H1 (cell line): ENCODE measurements around the gene RHBDD2. TPM values are rescaled to one million over a fixed set of nuclear protein-coding genes. Genes with fewer than 3 reads are reported as not detected.

Experiments used
- CTCF ChIA-PET: fragments of 300-600 bp; sonication (Branson Sonifier 250); formaldehyde crosslinking; loops from one replicate; lab custom pipeline; 2021; ENCODE audit not compliant: partially characterized antibody; lab: Charles Lee
- POLR2A ChIA-PET: fragments of 300-600 bp; sonication (Branson Sonifier 250); formaldehyde crosslinking; loops from one replicate; lab custom pipeline; 2021; ENCODE audit warnings: inconsistent platforms; ENCODE audit not compliant: partially characterized antibody; lab: Charles Lee
- DNase-seq, 2 experiments: peaks; one replicate each; pipeline versions ENCODE4 v3.0.0 to v3.0.0-alpha.2; 2010 to 2022; ENCODE audit warnings: low spot score in 2 of 2, low read depth in 1 of 2, mixed read lengths in 1 of 2
- FAIRE-seq: peaks from 2 replicates; lab custom pipeline; 2011; peaks lifted over from hg19 to GRCh38; lab: Jason Lieb, UNC
- H2AFZ ChIP-seq: 2 replicates; pipeline ENCODE4 v1.8.1; 2012; ENCODE audit warnings: low read length, inconsistent platforms
- H2AK5ac ChIP-seq: 2 replicates; pipeline ENCODE4 v1.6.1; 2013; ENCODE audit warnings: low read depth, low read length
- H2BK120ac ChIP-seq: replicated peaks from 2 replicates; pipeline ENCODE3; 2013; ENCODE audit warnings: low read depth, low read length, inconsistent platforms
- H2BK12ac ChIP-seq: 2 replicates; pipeline ENCODE4 v1.6.1; 2013; ENCODE audit warnings: low read depth, low read length
- H2BK15ac ChIP-seq: 2 replicates; pipeline ENCODE4 v1.6.1; 2013; ENCODE audit warnings: low read length
- H2BK20ac ChIP-seq: 2 replicates; pipeline ENCODE4 v1.6.1; 2013; ENCODE audit warnings: low read length
- H2BK5ac ChIP-seq: 2 replicates; pipeline ENCODE4 v1.6.1; 2013; ENCODE audit warnings: low read depth, low read length
- H3K14ac ChIP-seq: 2 replicates; pipeline ENCODE4 v1.6.1; 2013; ENCODE audit warnings: inconsistent platforms; ENCODE audit not compliant: insufficient read length
- H3K18ac ChIP-seq: 2 replicates; pipeline ENCODE4 v1.6.1; 2013; ENCODE audit warnings: low read length; ENCODE audit errors: extremely low read depth
- H3K23ac ChIP-seq: 2 replicates; pipeline ENCODE4 v1.6.1; 2013; ENCODE audit warnings: inconsistent platforms; ENCODE audit not compliant: insufficient read length
- H3K23me2 ChIP-seq: 2 replicates; pipeline ENCODE4 v1.6.1; 2013; ENCODE audit warnings: low read depth, low read length
- H3K27ac ChIP-seq: 2 replicates; pipeline ENCODE4 v1.6.1; 2011; ENCODE audit warnings: low read depth, low read length, inconsistent platforms
- H3K27me3 ChIP-seq, 4 experiments: replicated peaks in 1 of 4; 1 replicate in 1 of 4; 2 replicates in 3 of 4; pipeline versions ENCODE4 v1.6.1 to v1.8.1; 2011 to 2013; ENCODE audit warnings: low read length in 3 of 4, mild to moderate bottlenecking in 3 of 4, inconsistent platforms in 2 of 4, mixed read lengths in 2 of 4, moderate library complexity in 1 of 4; ENCODE audit not compliant: control insufficient read depth in 3 of 4, insufficient read depth in 3 of 4; ENCODE audit errors: extremely low read depth in 1 of 4
- H3K36me3 ChIP-seq, 4 experiments: 2 replicates each; pipeline versions ENCODE4 v1.6.1 to v1.8.1; 2011 to 2013; ENCODE audit warnings: mild to moderate bottlenecking in 4 of 4, low read length in 3 of 4, moderate library complexity in 2 of 4, control low read depth in 1 of 4, inconsistent platforms in 1 of 4; ENCODE audit not compliant: insufficient read depth in 4 of 4, control insufficient read depth in 2 of 4
- H3K4ac ChIP-seq: replicated peaks from 2 replicates; pipeline ENCODE3; 2013; ENCODE audit warnings: low read length, low read depth, mixed read lengths, inconsistent platforms; ENCODE audit not compliant: insufficient read length
- H3K4me1 ChIP-seq, 4 experiments: replicated peaks in 1 of 4; 1 replicate in 1 of 4; 2 replicates in 3 of 4; pipeline versions ENCODE4 v1.6.1 to v1.8.1; 2011 to 2013; ENCODE audit warnings: low read length in 3 of 4, inconsistent platforms in 2 of 4, mixed read lengths in 1 of 4; ENCODE audit not compliant: insufficient read depth in 4 of 4, control insufficient read depth in 3 of 4
- H3K4me2 ChIP-seq, 2 experiments: 2 replicates each; pipeline versions ENCODE4 v1.6.1 to v1.8.1; 2011 to 2013; ENCODE audit warnings: low read depth in 2 of 2, low read length in 2 of 2, control low read depth in 1 of 2, inconsistent platforms in 1 of 2, mild to moderate bottlenecking in 1 of 2; ENCODE audit not compliant: insufficient read depth in 1 of 2
- H3K4me3 ChIP-seq, 4 experiments: fragments of 200-600, 300-600 bp in 1 of 4; sonication (generic), shearing (Covaris generic), sonication (Bioruptor Twin) in 1 of 4; 2 replicates each; pipeline versions ENCODE4 v1.5.1 to v1.8.1; 2011 to 2016; ENCODE audit warnings: low read length in 4 of 4, low read depth in 3 of 4, control low read depth in 2 of 4, inconsistent platforms in 2 of 4, mild to moderate bottlenecking in 2 of 4, mixed read lengths in 1 of 4, moderate library complexity in 1 of 4; ENCODE audit not compliant: insufficient read depth in 2 of 4; ENCODE audit errors: extremely low read depth in 1 of 4
- H3K56ac ChIP-seq: replicated peaks from 2 replicates; pipeline ENCODE3; 2013; ENCODE audit warnings: low read depth, mild to moderate bottlenecking, mixed read lengths, low read length, inconsistent platforms; ENCODE audit not compliant: insufficient read length
- H3K79me1 ChIP-seq: 2 replicates; pipeline ENCODE4 v1.6.1; 2013; ENCODE audit warnings: low read depth, low read length, control low read depth
- H3K79me2 ChIP-seq, 2 experiments: 2 replicates each; pipeline versions ENCODE4 v1.6.1 to v1.8.1; 2012 to 2013; ENCODE audit warnings: low read length in 2 of 2, mild to moderate bottlenecking in 2 of 2, inconsistent platforms in 1 of 2; ENCODE audit not compliant: insufficient read depth in 2 of 2, control insufficient read depth in 1 of 2
- H3K9ac ChIP-seq, 4 experiments: replicated peaks in 1 of 4; 1 replicate in 1 of 4; 2 replicates in 3 of 4; pipeline versions ENCODE4 v1.6.1 to v1.8.1; 2011 to 2013; ENCODE audit warnings: low read depth in 3 of 4, low read length in 3 of 4, control low read depth in 2 of 4, mild to moderate bottlenecking in 2 of 4, moderate library complexity in 2 of 4, inconsistent platforms in 1 of 4; ENCODE audit errors: extremely low read depth in 1 of 4
- H3K9me3 ChIP-seq, 2 experiments: 2 replicates each; pipeline versions ENCODE4 v1.6.1 to v1.8.1; 2012 to 2013; ENCODE audit warnings: mild to moderate bottlenecking in 2 of 2, moderate library complexity in 2 of 2, control low read depth in 1 of 2, inconsistent platforms in 1 of 2, low read depth in 1 of 2, low read length in 1 of 2, mixed read lengths in 1 of 2; ENCODE audit not compliant: insufficient read depth in 2 of 2
- H4K20me1 ChIP-seq, 2 experiments: replicated peaks in 1 of 2; 2 replicates each; pipeline versions ENCODE3 to v1.8.1; 2011 to 2013; ENCODE audit warnings: inconsistent platforms in 2 of 2, low read length in 2 of 2, mild to moderate bottlenecking in 1 of 2; ENCODE audit not compliant: insufficient read depth in 2 of 2, control insufficient read depth in 1 of 2
- H4K5ac ChIP-seq: 2 replicates; pipeline ENCODE4 v1.6.1; 2013; ENCODE audit warnings: low read length, low read depth, mixed read lengths, inconsistent platforms; ENCODE audit not compliant: insufficient read length
- H4K8ac ChIP-seq: 2 replicates; pipeline ENCODE4 v1.8.0; 2013; ENCODE audit warnings: mild to moderate bottlenecking, moderate library complexity, low read length, inconsistent platforms; ENCODE audit not compliant: insufficient read depth; ENCODE audit errors: extremely low read depth
- H4K91ac ChIP-seq: replicated peaks from 2 replicates; pipeline ENCODE3; 2013; ENCODE audit warnings: low read length, mixed read lengths, inconsistent platforms; ENCODE audit not compliant: insufficient read length
- EGR1 ChIP-seq: IDR thresholded peaks from 2 replicates; pipeline ENCODE4 v1.6.1; 2011; ENCODE audit warnings: low read depth, low read length, borderline replicate concordance
- MAFK ChIP-seq: IDR thresholded peaks from 2 replicates; pipeline ENCODE4 v1.6.1; 2012; ENCODE audit warnings: low read depth, mild to moderate bottlenecking, improper control_type of control experiment, low read length
- ZNF274 ChIP-seq: IDR thresholded peaks from 2 replicates; pipeline ENCODE4 v1.7.0; 2012; ENCODE audit warnings: low read length, borderline replicate concordance; ENCODE audit errors: extremely low read depth
- WGBS, 2 experiments: shearing (Covaris generic) in 1 of 2; methylation state at CpG; one replicate each; pipeline versions ENCODE4 v1.1.6 to v1.1.7; 2013 to 2015; ENCODE audit warnings: low lambda C conversion rate in 2 of 2, mixed read lengths in 2 of 2, inconsistent platforms in 1 of 2, low coverage in 1 of 2, missing lambda C conversion rate in 1 of 2; ENCODE audit not compliant: insufficient replicate concordance in 2 of 2, insufficient coverage in 1 of 2, insufficient read length in 1 of 2; ENCODE audit errors: extremely low coverage in 1 of 2, missing lambda C conversion rate in 1 of 2; 5-methylcytosine and 5-hydroxymethylcytosine counted together
- polyA plus RNA-seq, 7 experiments: library from polyadenylated mRNA; depleted of rRNA in 3 of 7; stranded (reverse) in 5 of 7; unstranded in 2 of 7; fragments of >200 nt in 5 of 7; fragments of 200-250 nt in 2 of 7; gene quantifications; 1 replicate in 5 of 7; 2 replicates in 1 of 7; 4 replicates in 1 of 7; pipeline versions ENCODE4 v1.2.1 to v1.2.3, GENCODE V29; 2011 to 2013; ENCODE audit warnings: missing spikeins in 2 of 7, mixed read lengths in 2 of 7
- total RNA-seq: library from RNA; stranded (reverse); fragmentation: NEBNext Ultra II Directional; extraction: Animal tissue kit (Norgen Biotek cat#: 25700); gene quantifications from 2 replicates; pipeline ENCODE4 v1.2.1, GENCODE V29; 2021
- TF ChIP-seq, protein P1 (sequence below): IDR thresholded peaks from 2 replicates; pipeline ENCODE4 v1.6.1; 2012; ENCODE audit warnings: inconsistent platforms

Gene RHBDD2
- total and polyA plus RNA-seq, 2 of the 8 experiments (the other 6 are each of a cell fraction or from before 2014, with no cell fraction given) = 28.3 to 65.5 TPM

DNA sequence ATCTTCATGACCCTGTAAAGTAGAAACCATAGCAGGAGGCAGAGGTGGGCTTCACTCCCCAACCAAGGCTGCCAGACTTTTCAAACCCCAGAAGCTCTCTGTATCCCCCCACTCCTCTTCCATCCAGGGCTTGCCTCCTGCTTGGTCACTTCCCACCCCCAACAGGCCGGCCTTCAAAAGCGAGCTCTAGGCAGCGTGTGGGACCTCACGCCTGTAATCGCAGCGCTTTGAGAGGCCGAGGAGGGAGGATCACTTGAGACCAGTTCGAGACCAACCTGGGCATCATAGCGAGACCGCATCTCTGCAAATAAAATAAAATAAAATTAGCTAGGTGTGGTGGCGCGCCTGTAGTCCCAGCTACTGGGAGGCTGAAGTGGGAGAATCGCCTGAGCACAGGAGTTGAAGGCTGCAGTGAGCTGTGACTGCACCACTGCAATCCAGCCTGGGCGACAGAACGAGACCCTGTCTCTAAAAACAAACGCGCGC, 35.4 kb downstream of the RHBDD2 start:
- Histone ChIP-seq H2BK120ac (no peak overlapping the region), H2AK5ac (no peak overlapping the region), H4K20me1 (peaks cover 4 to 10% of the 10 kb centered on the region in 2 experiments), H3K18ac (peak overlapping the region; percentile 87), H3K4me2 (peak overlapping the region; percentile 88 to 89), H2BK20ac (no peak overlapping the region), H3K23ac (no peak overlapping the region), H2BK5ac (peak overlapping the region; percentile 88; the same call in 1 of the 2 replicates), H3K14ac (no peak overlapping the region), H4K8ac (peak overlapping the region; percentile 94; the same call in 1 of the 2 replicates), H3K27me3 (no peaks in the 10 kb centered on the region), H2BK12ac (0 out of 2 replicates have a peak overlapping the region, but pooled peaks have one; percentile 12), H2AFZ (peak overlapping the region; percentile 83; the same call in 1 of the 2 replicates), H3K9me3 (no peaks in the 10 kb centered on the region), H3K4ac (no peak overlapping the region), H3K4me3 (peak overlapping the region; percentile 66 to 89 (median 68)), H3K27ac (0 out of 2 replicates have a peak overlapping the region, but pooled peaks have one; percentile 27), H3K23me2 (peaks cover 10% of the 10 kb centered on the region), H4K5ac (peak overlapping the region; percentile 88), H3K56ac (no peak overlapping the region), H3K79me2 (peaks cover 9 to 36% of the 10 kb centered on the region in 2 experiments), H3K79me1 (peaks cover 4% of the 10 kb centered on the region), H3K36me3 (no peaks in the 10 kb centered on the region), H3K9ac (peak overlapping the region in 3 of 4 experiments; percentile 53 to 81 (median 69); a peak in 5 of 7 replicates), H3K4me1 (peaks cover 0 to 12% (median 4%) of the 10 kb centered on the region in 4 experiments; a peak in 4 of 7 replicates), H2BK15ac (peak overlapping the region; percentile 92; the same call in 1 of the 2 replicates), H4K91ac (no peak overlapping the region)
- CTCF ChIA-PET = interaction anchor here (0.7 to 1.7 kb wide), 5 partner anchors 13 to 106 kb away, joined by 3 to 4 read pairs (median 3); no protein-coding TSS in a partner anchor
- FAIRE-seq (no peak), DNase-seq (no peak)
- WGBS, 2 experiments = 49% methylated on average over 18 of the region's 18 CpGs; no CpG with 5 or more reads in 1 of the 2 experiments
- TF ChIP-seq, protein P1, sequence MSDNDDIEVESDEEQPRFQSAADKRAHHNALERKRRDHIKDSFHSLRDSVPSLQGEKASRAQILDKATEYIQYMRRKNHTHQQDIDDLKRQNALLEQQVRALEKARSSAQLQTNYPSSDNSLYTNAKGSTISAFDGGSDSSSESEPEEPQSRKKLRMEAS = peak; percentile 9; the same call in 1 of the 2 replicates
- TF ChIP-seq EGR1 = no peak
- TF ChIP-seq ZNF274 = no peak
- TF ChIP-seq MAFK = no peak
- POLR2A ChIA-PET = interaction anchor here (0.8 to 4.7 kb wide), 22 partner anchors 10 to 109 kb away, joined by 3 to 43 read pairs (median 6); partner anchors contain the start of gene TMEM120A
